Activated T-cell treated with anti-CD3 and anti-CD28 coated beads for 48 hours (primary cell): ENCODE measurements around the gene ZSWIM7.

Experiments
- DNase-seq: peaks from one replicate; pipeline ENCODE4 v3.0.0-alpha.2; 2020; ENCODE audit warnings: low read depth

The ZSWIM7 gene

DNA sequence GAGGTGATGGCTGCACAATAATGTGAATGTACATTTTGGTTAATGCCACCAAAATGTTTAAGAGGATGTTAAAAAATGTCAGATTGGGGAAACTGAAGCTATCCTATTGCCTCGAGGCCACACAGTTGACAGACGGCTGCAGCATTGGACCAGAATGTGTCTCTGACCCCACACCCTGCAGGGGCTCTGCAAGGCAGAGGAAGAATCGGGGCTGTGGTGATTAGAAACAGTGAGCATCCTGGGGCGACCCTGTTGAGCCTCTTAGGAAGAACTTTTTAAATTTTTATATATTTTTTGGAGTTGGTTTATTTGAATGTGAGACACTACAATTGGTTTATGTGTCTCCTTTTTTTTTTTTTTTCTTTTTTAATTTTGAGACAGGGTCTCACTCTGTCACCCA is 69.6 kb downstream of the ZSWIM7 start:
- no peak for DNase-seq

DNA sequence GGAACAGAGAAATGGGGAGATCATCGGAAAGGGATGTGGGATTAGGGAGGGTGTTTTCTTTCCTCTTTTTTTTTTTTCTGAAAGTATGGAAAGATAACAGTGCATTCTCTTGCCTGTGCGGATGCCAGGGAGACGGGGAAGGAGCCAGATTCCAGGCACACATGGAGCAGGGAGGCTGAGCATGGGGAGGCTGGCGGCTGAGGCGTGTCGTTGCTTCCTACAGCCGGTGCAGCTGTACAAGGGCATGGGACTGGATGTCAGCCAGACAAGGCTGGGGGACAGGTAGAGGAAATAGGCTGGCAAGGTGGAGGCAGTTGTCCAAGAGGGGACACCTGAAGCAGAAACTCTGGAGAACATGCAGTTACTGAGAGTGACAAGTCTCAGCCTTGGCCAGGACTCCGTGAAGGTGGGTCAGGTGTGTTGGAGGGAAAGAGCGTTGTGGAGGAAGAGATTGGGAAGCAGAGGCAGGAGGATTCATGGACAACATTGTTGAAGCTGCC is 71.2 kb downstream of the ZSWIM7 start:
- DNase-seq, result no peak
